Measurements from ENCODE around the gene ADSL.

- no peak for TF ChIP-seq POLR2A (IDR thresholded peaks at IDR 0.05)
- TF ChIP-seq, protein P1, sequence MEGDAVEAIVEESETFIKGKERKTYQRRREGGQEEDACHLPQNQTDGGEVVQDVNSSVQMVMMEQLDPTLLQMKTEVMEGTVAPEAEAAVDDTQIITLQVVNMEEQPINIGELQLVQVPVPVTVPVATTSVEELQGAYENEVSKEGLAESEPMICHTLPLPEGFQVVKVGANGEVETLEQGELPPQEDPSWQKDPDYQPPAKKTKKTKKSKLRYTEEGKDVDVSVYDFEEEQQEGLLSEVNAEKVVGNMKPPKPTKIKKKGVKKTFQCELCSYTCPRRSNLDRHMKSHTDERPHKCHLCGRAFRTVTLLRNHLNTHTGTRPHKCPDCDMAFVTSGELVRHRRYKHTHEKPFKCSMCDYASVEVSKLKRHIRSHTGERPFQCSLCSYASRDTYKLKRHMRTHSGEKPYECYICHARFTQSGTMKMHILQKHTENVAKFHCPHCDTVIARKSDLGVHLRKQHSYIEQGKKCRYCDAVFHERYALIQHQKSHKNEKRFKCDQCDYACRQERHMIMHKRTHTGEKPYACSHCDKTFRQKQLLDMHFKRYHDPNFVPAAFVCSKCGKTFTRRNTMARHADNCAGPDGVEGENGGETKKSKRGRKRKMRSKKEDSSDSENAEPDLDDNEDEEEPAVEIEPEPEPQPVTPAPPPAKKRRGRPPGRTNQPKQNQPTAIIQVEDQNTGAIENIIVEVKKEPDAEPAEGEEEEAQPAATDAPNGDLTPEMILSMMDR (IDR thresholded peaks at IDR 0.05) = no peak
- TF ChIP-seq POLR2AphosphoS5 (IDR thresholded peaks at IDR 0.05) = no peak
- TF ChIP-seq EP300 (IDR thresholded peaks at IDR 0.05) = no peak
Measured at GRCh38 chr22:40421082-40421350, 74.7 kb downstream of the ADSL start.
